HepG2 (cell line): ENCODE results near the gene ERMP1. TPM values are rescaled to one million over a fixed set of nuclear protein-coding genes. Genes with fewer than 3 reads are reported as not detected.

Experiments
- ARNTL ChIP-seq: sonication (generic); formaldehyde crosslinking; IDR thresholded peaks from 2 replicates; pipeline ENCODE4 v1.4.0; 2020; ENCODE audit warnings: mild to moderate bottlenecking, missing genetic modification reagents
- DNMT3B ChIP-seq: conservative IDR thresholded peaks from 2 replicates; pipeline ENCODE4 v1.6.1; 2016; ENCODE audit warnings: missing biosample characterization, control low read depth
- ESRRA ChIP-seq: sonication (generic); formaldehyde crosslinking; IDR thresholded peaks from 2 replicates; pipeline ENCODE4 v1.5.1; 2020; ENCODE audit warnings: mild to moderate bottlenecking, low read depth, missing genetic modification reagents
- MEF2D ChIP-seq: sonication (generic); formaldehyde crosslinking; IDR thresholded peaks from 2 replicates; pipeline ENCODE4 v1.5.1; 2020; ENCODE audit warnings: mild to moderate bottlenecking, missing genetic modification reagents
- MIER3 ChIP-seq: IDR thresholded peaks from 2 replicates; pipeline ENCODE4 v1.6.1; 2016; ENCODE audit warnings: missing compliant biosample characterization, borderline replicate concordance
- MLXIP ChIP-seq: sonication (generic); formaldehyde crosslinking; IDR thresholded peaks from 2 replicates; pipeline ENCODE4 v1.9.0; 2021; ENCODE audit warnings: missing genetic modification reagents, borderline replicate concordance
- MXI1 ChIP-seq: IDR thresholded peaks from 3 replicates; pipeline ENCODE4 v1.6.1; 2012; ENCODE audit warnings: low read depth, low read length, inconsistent platforms, borderline replicate concordance
- RARA ChIP-seq: IDR thresholded peaks from 2 replicates; pipeline ENCODE4 v1.6.1; 2016; ENCODE audit warnings: missing genetic modification reagents, missing compliant biosample characterization
- RERE ChIP-seq: IDR thresholded peaks from 2 replicates; pipeline ENCODE4 v1.6.1; 2016; ENCODE audit warnings: low read depth, missing genetic modification reagents, missing compliant biosample characterization
- SALL2 ChIP-seq: sonication (generic); formaldehyde crosslinking; IDR thresholded peaks from 2 replicates; pipeline ENCODE4 v1.8.1; 2023; ENCODE audit warnings: mild to moderate bottlenecking, missing genetic modification reagents, inconsistent platforms
- SOX13 ChIP-seq, 3 experiments: fragments of 450-650 bp in 1 of 3; sonication (generic) in 1 of 3; formaldehyde crosslinking in 1 of 3; IDR thresholded peaks in 2 of 3; conservative IDR thresholded peaks in 1 of 3; 2 replicates each; pipeline versions ENCODE4 v1.5.0 to v1.6.1; 2016 to 2020; ENCODE audit warnings: antibody characterized with exemption in 1 of 3, mild to moderate bottlenecking in 1 of 3, missing compliant biosample characterization in 1 of 3, missing genetic modification reagents in 1 of 3, moderate library complexity in 1 of 3
- SOX6 ChIP-seq, 2 experiments: fragments of 450-650 bp in 1 of 2; sonication (generic) in 1 of 2; formaldehyde crosslinking in 1 of 2; IDR thresholded peaks; 2 replicates each; pipeline versions ENCODE4 v1.4.0 to v1.6.1; 2017 to 2020; ENCODE audit warnings: antibody characterized with exemption in 1 of 2, mild to moderate bottlenecking in 1 of 2, missing genetic modification reagents in 1 of 2
- ZFX ChIP-seq: sonication (generic); formaldehyde crosslinking; IDR thresholded peaks from 2 replicates; pipeline ENCODE4 v1.4.0; 2020; ENCODE audit warnings: mild to moderate bottlenecking, low read depth, missing genetic modification reagents, moderate library complexity
- ZNF574 ChIP-seq: sonication (generic); formaldehyde crosslinking; IDR thresholded peaks from 2 replicates; pipeline ENCODE4 v1.4.0; 2020; ENCODE audit warnings: missing genetic modification reagents
- ZNF746 ChIP-seq: sonication (generic); formaldehyde crosslinking; IDR thresholded peaks from 2 replicates; pipeline ENCODE4 v1.8.0; 2022; ENCODE audit warnings: mild to moderate bottlenecking, missing genetic modification reagents
- polyA plus RNA-seq, 8 experiments: library from polyadenylated mRNA; depleted of rRNA in 3 of 8; stranded (reverse) in 7 of 8; unstranded in 1 of 8; fragments of >200 nt; fragmentation: Illumina TruSeq in 4 of 8; extraction: Trizol in 4 of 8; gene quantifications; 2 replicates each; pipeline versions ENCODE4 v1.2.1 to v1.2.3, GENCODE V29; 2011 to 2016; ENCODE audit warnings: low read depth in 4 of 8, missing spikeins in 1 of 8, mixed read lengths in 1 of 8; ENCODE audit not compliant: insufficient read depth in 1 of 8
- total RNA-seq, 5 experiments: library from RNA; depleted of rRNA; stranded (reverse); fragments of >200 nt; fragmentation: Illumina TruSeq; extraction: Trizol; gene quantifications; 2 replicates each; pipeline ENCODE4 v1.2.3, GENCODE V29; 2016; ENCODE audit warnings: low read depth in 1 of 5

ERMP1 gene
- total and polyA plus RNA-seq, 2 of the 13 experiments (the other 11 are each of a cell fraction or from before 2014, with no cell fraction given): 40.9 to 65.4 TPM

- TF ChIP-seq MLXIP (CRISPR knock-in tag) (no peak), MIER3 (0 out of 2 replicates have a peak, but pooled peaks have one; percentile 52), ZFX (CRISPR knock-in tag) (no peak), ZNF746 (CRISPR knock-in tag) (no peak), MXI1 (peak; percentile 82; the same call in 1 of the 3 replicates), ZNF574 (CRISPR knock-in tag) (peak; percentile 40; the same call in 1 of the 2 replicates), MEF2D (peak; percentile 62; the same call in 1 of the 2 replicates), ARNTL (peak; percentile 58; the same call in 1 of the 2 replicates), SOX13 (IDR thresholded peaks at IDR 0.05) (0 out of 2 replicates have a peak, but pooled peaks have one; percentile 43), SOX13 (CRISPR knock-in tag; conservative IDR thresholded peaks at IDR 0.05 in 1 of 2, IDR thresholded peaks at IDR 0.05 in 1 of 2) (peak in 1 of 2 experiments; percentile 73; a peak in 2 of 4 replicates), DNMT3B (no peak), RERE (CRISPR knock-in tag) (no peak), SALL2 (CRISPR knock-in tag) (no peak), RARA (CRISPR knock-in tag) (peak; percentile 69), SOX6 (IDR thresholded peaks at IDR 0.05) (no peak), SOX6 (CRISPR knock-in tag; IDR thresholded peaks at IDR 0.05) (peak; percentile 74), ESRRA (CRISPR knock-in tag) (0 out of 2 replicates have a peak, but pooled peaks have one; percentile 50)
- TF ChIP-seq, all 625 proteins: peak for 122
Observed at GRCh38 chr9:5838884-5839571, 6.1 kb upstream of the ERMP1 start (continued).
